GM19239 (cell line): ENCODE measurements around the gene SHF.

Source experiments
- DNase-seq: peaks from one replicate; pipeline ENCODE4 v3.0.0; 2011; ENCODE audit warnings: low spot score; ENCODE audit not compliant: insufficient read length
- FAIRE-seq: peaks from 2 replicates; lab custom pipeline; 2011; peaks lifted over from hg19 to GRCh38; lab: Jason Lieb, UNC

SHF gene

GRCh38 chr15:45174069-45174468 lies 13.7 kb downstream of the SHF start:
- FAIRE-seq (no peak), DNase-seq (no peak)

- FAIRE-seq (no peak), DNase-seq (no peak)
These were observed 15.9 kb downstream of the SHF start for GRCh38 chr15:45171912-45172311.

DNA sequence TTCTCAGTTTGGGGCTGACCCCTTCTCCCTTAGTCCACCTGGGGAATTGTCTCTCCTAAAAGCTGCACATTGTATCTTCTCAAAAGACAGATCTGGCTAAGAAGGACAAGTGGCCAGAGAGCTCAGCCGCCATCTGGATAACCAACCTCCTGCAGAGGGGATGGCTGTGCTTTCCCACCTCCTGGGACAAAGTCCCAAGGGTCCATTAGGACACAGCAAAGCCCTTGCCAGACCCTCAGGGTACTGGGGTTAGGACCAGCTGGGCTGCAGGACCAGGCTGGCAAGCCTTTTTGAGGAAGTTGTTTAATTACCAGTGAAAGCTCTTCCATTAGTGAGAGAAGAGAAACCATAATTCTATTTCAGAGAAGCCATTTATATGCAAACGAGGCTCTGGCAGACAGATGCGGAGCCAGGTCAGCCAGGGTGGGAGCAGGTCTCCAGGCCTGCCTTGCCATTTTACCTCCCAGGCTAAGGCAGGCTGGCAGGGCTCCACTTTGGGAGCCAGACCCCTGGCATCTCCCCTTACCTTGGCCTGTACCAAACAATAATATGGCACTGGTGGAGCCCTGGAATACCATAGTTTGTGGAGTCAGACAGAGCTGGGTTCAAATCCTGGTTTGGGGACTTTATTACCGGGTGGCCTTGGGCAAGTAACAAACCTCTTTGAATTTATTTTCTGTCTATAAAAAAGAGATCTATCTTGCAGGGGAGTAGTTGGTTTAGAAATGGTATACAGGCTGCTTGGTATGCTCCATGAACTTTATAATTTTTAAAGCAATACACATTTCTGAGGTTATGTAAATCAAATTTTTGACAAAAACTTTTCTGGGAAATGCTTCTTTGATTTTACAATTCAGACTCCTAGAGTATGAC lies 17.9 kb downstream of the SHF start:
- DNase-seq (no peak), FAIRE-seq (no peak)

DNA sequence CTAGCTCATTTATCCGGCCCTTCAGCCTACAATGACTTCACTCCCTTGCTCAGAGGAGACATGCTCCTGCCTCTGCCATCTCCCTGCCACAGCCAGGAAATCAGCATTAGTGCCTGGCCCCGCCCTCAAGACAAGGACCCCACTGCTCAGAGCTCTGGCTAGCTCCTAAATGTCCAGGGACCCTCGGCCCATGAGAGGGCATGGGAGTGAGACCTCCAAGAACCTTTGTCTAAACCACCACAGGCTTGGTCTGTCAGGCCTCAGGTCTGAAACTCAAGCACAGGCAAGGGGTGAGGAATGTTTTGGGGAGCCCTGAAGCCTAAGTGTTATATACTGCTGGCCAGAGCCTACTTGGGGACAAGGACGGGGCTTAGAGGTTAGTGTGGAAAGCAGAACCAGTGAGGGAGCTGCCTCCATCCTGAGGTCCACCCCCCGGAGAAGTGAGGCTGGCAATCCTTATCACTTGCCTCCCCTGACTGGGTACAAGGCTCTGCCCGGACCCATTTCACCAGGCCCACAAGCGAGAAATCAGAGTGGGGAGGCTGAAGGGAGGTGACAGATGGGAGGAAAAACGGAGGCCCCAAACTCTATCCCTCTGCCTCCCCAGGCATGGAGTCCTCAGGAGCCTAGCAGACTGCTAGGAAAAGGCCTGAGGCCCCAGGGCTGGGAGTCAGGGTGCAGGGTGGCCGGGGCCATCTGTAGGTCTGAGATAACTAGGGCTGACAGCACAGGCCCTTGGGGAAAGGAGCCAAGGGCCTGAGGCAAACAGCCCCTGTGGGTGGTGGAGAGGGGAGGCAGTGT lies 18.8 kb downstream of the SHF start:
- no peak for FAIRE-seq

DNA sequence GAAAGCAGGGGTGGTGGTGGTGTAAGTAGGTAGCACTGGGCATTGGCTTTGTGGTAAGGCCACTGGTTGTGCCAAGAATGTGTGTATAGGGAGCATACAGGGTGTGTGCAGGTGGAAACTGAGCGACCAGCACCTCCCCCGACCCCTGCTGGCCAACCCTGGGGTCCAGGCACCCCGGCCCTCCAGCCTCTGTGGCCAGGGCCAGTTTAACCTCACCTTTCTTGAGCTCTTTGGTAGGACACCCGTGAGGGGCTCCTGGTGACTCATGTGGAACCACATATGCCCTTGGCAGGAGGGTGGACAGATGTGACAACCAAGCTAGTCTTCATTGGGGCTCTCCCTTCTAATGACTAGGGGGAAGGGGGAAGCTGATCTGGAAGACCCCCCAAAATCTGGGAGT lies 19.5 kb downstream of the SHF start:
- DNase-seq, result no peak
- FAIRE-seq, result no peak

More for the DNA sequence above, 18.8 kb downstream of the SHF start:
- no peak for DNase-seq

GRCh38 chr15:45167631-45168205 lies 20.0 kb downstream of the SHF start:
- no peak for FAIRE-seq
- no peak for DNase-seq

DNA sequence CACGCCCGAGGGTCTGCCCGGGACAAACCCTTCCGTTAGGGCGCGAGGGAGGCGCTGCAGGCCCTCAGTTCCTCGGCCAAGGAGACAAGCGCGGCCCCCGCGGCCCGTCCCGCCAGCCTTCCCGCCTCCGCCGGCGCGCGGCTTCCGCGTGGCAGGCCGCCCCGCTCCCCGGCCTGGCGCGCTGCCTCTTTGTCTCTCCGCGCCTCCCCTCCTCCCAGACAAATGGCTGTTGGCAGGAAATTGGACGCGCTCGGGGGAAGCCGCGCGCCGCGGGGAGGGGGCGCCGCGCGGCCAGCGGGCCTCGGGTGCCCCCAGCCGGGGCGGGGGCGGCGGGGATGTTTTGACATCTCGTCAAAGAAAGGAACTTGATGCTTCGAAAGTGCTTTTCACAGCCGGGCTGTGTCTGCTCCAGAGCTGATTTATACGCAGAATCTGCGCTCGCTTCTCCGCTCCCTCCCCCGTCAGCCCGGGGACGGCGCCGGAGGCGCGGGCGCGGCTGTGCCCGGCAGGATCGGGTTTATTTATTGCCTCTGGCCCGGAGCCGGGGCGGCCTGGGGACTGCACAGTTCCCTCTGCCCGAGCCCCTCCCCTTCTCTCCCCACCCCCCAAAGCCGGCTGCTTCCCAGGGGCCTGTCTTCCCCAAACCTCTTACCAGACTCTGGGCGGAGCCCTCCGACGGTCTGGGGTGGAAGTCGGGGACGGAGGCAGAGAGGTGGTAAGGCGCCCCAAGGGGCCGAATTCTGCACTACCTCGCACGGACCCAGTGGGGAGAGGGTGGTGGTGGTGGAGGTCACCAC lies 20.7 kb downstream of the SHF start:
- FAIRE-seq, result peak; percentile 94
- peak; percentile 96 for DNase-seq

DNA sequence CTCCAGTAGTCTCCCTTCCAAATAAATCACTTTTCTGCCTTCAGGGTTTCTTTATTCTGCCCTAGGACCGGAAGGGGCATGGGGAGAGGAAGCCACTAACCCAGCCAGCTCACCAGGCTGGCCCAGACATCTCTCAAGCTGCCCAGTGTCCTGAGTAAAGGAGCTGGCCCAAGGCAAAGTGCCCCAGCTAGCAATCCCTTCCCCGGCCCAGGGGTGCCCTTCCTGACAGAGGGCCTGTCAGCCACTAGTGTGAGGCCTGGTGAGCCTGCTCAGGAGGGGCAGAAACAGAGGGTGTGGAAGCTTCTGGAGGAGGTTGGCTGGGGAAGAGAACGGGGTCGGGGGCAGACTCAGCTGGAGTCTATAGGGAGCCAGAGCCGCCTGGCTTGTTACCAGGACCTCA lies 22.2 kb downstream of the SHF start:
- no peak for DNase-seq
- no peak for FAIRE-seq

- no peak for DNase-seq
- no peak for FAIRE-seq
These were observed 22.9 kb downstream of the SHF start for GRCh38 chr15:45164914-45165313.

- DNase-seq (no peak), FAIRE-seq (no peak)
These were observed 24.3 kb downstream of the SHF start for GRCh38 chr15:45163508-45163856.

- DNase-seq, result peak; percentile 93
- FAIRE-seq, result peak; percentile 86
These were observed 24.8 kb downstream of the SHF start for GRCh38 chr15:45162771-45163507.

- FAIRE-seq, result no peak
- no peak for DNase-seq
These were observed 26.1 kb downstream of the SHF start for GRCh38 chr15:45161666-45162065.

DNA sequence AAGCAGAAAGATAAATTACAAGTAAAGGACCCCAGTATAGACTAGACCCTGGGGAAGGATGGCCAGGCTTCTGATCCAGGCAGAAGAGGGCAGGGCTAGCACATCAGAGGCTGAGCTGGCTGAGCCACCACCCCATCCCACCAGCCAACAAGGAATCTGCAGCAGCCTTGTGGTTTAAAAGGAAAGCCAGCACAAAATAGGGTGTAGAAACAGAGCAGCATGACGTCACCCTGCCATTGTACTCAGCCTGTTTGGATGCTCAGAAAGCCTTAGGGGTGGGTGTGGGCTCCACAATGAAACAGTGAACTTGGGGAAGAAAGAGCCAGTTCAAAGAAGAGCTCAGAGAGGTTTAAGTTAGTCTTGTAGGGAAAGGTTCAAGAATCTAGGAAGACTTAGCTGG lies 29.8 kb downstream of the SHF start:
- FAIRE-seq (no peak), DNase-seq (no peak)

- DNase-seq (no peak), FAIRE-seq (no peak)
These were observed 30.9 kb downstream of the SHF start for GRCh38 chr15:45156744-45157455.

DNA sequence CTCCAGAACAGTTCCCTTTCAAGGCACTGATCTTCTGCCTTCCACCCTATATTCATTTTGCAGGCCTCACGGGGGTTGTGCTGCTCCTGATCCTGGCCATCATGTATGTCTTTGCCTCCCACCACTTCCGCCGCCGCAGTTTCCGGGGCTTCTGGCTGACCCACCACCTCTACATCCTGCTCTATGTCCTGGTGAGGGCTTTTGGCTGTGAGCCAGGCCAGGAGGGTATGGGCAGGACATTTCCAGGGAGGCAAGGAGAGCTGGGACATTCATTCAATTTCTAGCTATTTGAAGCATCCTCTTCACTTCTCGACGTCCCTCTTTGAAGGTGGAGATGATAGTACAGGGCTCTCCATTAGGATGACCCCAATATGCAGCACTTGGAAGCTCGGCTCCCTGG lies 32.0 kb downstream of the SHF start:
- FAIRE-seq (no peak), DNase-seq (no peak)

DNA sequence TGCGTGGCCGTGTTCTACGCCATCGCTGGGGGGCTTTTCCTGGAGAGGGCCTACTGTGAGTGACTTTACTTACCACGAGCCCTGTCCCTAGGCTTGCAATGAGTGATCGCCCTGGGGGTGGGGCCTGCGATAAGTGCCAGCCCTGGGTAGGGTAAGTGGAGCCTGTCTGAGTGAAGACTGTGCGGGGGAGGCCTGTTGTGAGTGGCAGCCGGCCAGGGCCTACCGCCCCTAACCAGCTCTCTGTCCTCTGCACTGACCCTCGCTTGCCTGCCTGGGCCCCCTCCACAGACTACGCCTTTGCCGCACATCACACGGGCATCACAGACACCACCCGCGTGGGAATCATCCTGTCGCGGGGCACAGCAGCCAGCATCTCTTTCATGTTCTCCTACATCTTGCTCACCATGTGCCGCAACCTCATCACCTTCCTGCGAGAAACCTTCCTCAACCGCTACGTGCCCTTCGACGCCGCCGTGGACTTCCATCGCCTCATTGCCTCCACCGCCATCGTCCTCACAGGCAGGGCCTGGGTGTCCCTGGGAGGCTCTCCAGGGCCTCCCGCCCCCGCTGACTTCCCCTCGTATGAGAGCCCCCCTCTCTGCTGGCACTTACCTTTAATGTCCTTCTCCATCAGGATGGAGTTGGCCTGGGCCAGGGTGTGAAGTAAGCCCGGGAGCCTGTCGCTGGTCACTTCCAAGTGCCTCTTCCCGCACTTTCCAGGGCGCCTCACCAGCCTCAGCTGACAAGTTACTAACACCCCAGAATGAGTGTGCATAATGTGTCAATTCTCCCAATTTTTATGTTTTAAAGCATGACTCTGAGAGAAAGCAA lies 35.6 kb downstream of the SHF start:
- FAIRE-seq (no peak), DNase-seq (no peak)

GRCh38 chr15:45150997-45151396 lies 36.8 kb downstream of the SHF start:
- DNase-seq (no peak), FAIRE-seq (no peak)

GRCh38 chr15:45150481-45150880 lies 37.3 kb downstream of the SHF start:
- FAIRE-seq (no peak), DNase-seq (no peak)
